HG03135 (cell line): ENCODE measurements around the gene NUPR1.
"Not testable (repeated sequence)": the region's sequence is repeated elsewhere in the genome, so short reads cannot be mapped to it uniquely, and the experiment has no call there.

ENCODE experiments used
- ATAC-seq: cut with Tn5 transposase; IDR thresholded peaks from one replicate; pipeline ENCODE4 v1.9.1; 2021; ENCODE audit warnings: mild to moderate bottlenecking, moderate library complexity; ENCODE audit not compliant: unreplicated experiment

NUPR1 gene, protein sequence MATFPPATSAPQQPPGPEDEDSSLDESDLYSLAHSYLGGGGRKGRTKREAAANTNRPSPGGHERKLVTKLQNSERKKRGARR

DNA sequence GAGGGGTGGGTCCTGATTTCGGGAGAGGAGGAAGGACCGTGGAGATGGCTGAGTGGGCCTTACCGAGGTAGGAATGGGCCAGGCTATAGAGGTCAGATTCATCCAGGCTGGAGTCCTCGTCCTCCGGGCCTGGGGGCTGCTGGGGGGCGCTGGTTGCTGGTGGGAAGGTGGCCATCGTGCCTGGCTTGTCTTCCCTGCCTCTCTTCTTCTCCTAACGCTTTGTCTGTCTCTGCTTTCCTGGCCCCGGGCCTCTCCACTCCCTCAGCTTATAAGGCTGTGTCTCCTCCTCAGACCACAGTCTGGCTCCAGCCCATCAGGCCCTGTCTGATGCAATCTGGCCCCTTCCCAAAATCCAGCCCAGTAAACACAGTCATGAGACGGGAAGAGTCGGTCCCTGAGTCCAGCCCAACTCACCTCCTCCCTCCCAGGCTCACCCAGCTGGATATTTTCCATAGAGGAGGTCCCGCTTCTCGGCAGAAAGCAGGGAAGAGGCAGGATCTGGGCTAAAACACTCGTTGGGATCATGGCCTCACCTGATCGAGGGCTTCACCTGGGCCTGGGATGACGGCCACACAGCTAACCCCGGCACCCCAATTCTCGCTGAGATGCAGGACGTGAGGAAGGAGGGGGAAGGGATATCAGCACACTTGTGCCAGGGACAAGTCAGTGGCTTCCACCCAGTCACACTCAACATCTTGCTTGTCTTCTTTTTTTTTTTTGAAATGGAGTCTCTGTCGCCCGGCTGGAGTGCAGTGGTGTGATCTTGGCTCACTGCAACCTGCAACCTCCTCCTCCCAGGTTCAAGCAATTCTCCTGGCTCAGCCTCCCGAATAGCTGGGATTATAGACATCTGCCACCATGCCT is at the start of gene NUPR1:
NUPR1 (minus strand) TSS at position 242 of the 864 bp plus-strand sequence; CDS start at position 175, 67 bp downstream.
- no peak for ATAC-seq

DNA sequence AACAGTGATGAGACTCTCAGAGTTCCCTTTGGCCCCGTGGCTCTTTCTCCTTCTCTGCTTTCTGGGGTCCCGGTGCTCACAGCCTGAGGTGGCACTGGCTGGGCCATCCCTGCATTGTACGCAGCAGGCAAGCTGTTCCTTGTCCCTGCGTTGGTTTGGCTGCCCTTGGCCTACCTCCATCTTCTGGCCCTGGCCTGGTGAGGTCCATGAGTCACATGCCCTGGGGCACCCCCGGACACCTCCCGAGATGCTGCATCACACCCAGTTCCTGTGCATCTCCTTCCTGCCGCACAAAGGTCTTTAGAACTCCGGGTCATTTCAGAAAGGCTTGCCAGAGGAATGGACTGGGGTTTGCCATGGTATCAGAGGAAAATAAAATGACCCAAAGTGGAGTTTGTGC is 48.6 kb upstream of the NUPR1 start:
- no peak for ATAC-seq

- no peak for ATAC-seq
These were observed 47.7 kb upstream of the NUPR1 start for GRCh38 chr16:28586466-28586865.

- no peak for ATAC-seq
These were observed 46.9 kb upstream of the NUPR1 start for GRCh38 chr16:28585674-28586073.

GRCh38 chr16:28580726-28581315 is 42.0 kb upstream of the NUPR1 start:
- no peak for ATAC-seq

DNA sequence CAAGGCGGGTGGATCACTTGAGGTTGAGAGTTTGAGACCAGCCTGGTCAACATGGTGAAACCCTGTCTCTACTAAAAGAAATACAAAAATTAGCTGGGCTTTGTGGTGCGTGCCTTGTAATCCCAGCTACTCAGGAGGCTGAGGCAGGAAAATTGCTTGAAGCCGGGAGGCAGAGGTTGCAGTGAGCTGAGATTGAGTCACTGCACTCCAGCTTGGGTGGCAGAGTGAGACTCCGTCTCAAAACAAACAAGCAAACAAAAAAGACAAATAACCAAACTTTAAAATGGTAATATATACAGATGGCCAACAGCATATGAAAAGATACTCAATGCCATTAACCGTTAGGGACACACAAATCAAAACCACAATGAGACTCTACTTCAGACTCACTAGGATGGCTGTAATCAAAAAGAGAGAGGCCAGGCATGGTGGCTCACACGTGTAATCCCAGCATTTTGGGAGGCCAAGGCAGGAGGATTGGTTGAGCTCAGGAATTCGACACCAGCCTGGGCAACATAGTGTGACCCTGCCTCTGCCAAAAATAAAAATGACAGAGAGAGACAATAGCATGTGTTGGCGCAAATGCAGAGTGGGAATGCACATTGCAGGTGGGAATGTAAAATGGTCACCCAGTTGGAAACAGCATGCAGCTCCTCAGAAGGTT is 36.8 kb upstream of the NUPR1 start:
- ATAC-seq = no peak

DNA sequence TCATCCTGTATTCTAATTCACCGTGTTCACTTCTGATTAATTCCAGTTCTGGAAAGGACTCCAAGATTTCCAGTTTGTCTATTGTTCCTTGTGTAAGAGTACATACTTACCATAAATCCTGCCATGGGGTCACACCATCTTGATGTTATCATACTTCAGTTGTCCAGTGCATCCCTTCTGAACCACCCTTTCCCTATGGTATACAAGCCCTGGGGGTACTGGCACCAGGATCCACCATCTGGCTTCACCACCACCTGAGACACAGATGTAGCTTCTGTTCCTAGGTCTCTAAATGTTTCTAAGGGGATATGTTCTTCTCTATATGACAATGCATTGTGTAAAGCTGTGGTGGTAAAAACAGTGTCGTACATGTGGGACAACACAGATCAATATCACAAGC is 36.2 kb upstream of the NUPR1 start:
- no peak for ATAC-seq

DNA sequence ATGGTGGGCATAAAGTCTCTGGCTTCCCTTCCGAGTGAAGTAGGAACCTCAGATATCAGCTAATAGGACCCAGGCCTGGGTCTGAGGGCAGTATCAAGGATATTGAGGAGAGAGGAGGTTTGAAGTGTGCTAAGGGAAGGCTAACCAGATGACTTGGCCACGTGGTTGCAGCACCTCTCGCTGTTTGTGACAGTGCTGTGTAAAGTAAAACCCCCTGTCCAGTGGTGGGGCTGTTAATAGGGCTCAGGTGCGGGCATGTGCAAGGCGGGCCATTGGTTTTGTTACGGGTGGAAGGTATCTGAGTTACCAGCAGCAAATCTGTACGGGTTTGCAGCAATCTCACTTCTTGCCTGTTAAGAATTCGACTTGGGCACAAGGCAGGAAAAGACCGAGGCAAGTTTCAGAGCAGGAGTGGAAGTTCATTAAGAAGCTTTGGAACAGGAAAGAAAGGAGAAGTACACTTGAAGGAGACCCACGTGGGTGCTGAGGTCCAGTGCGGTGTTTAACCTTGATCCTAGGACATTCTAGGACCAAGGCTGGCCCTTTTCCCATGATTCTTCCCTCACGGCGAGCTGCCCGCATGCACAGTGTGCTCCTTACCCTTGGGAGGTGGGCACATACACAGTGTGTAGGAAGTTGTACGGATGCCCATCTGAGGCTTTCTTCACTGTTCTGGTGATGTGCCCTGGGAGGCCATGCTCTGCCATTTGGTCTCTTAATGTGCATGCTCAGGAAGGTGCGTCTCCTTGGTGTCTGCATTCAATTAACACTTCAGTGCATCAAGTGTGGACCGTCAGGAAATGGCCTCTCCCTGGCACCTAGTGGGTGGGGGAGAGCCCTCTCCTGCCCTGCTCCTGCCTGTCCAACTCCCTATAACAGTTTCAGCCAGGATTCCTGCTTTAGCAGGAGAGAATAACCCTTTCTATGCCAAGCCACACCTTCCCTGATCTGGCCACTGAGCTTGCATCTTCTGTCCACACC is 35.3 kb upstream of the NUPR1 start:
- no peak for ATAC-seq

GRCh38 chr16:28572696-28573510 is 34.1 kb upstream of the NUPR1 start:
- ATAC-seq = no peak

DNA sequence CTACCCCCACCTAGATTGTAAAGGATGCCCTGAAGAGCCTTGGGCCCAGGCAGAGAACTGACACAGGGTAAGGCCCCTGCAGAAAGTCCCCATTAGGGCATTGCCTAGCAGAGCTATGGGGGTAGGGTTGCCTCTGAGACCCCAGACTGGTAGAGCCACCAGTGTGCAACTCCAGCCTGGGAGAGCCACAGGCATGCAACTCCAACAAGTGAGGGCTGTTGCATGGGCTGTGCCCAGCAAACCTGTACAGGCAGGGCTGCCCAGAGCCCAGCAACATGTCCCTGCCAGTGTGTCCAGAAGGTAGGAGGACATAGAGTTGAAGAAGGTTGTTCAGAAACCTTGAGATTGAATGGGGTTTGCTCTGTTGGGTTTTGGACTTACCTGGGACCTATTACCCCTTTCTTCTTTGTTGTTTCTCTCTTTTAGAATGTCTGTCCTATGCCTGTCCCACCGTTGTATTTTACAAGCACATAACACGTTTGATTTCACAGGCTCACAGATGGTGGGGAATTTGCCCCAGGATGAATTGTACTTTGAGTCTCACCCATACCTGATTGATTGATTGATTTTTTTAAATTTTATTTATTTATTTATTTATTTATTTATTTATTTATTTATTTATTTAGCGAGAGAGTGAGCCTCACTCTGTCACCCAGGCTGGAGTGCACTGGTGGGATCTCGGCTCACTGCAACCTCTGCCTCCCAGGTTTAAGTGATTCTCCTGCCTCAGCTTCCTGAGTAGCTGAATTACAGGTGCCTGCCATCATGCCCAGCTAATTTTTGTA is 31.4 kb upstream of the NUPR1 start:
- ATAC-seq = no peak

- no peak for ATAC-seq
These were observed 30.2 kb upstream of the NUPR1 start for GRCh38 chr16:28569021-28569420.

DNA sequence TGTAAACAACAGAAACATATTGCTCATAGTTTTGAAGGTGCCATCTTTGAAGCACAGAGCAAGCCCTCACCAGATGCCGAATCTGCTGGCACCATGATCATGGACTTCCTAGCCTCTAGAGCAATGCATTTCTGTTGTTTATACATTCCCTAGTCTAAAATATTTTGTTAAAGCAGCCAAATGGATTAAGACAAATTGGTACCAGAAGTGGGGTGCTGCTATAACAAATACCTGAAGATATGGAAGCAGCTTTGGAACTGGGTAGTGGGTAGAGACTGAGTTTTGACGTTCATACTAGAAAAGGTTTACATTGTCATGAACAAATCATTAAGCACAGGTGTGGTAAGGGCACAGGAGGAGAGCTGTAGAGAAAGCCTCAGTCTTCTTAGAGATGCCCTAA is 28.5 kb upstream of the NUPR1 start:
- ATAC-seq = no peak

DNA sequence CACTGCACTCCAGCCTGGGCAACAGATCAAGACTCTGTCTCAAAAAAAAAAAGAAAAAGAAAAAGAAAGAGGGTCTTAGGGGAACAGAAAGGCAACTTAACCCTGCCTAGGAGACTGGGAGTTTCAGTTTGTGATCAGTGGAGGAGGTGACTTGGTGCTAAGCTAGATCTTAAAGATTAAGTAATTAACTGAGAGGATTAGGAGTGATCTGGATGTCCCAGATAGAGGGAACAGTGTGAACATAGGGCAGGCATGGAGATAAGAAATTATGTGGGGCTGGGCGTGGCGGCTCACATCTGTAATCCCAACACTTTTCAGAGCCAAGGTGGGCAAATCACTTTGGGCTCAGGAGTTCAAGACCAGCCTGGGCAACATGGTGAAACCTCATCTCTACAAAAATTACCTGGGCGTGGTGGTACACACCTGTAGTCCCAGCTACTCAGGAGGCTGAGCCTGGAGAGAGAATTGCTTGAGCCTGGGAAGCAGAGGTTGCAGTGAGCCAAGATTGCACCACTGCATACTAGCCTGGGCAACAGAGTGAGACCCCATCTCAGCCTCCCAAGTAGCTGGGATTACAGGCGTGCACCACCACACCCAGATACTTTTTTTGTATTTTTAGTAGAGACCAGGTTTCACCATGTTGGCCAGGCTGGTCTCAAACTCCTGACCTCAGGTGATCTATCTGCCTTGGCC is 27.6 kb upstream of the NUPR1 start:
- not testable (repeated sequence) for ATAC-seq

- ATAC-seq = no peak
These were observed 24.4 kb upstream of the NUPR1 start for GRCh38 chr16:28563218-28563617.

DNA sequence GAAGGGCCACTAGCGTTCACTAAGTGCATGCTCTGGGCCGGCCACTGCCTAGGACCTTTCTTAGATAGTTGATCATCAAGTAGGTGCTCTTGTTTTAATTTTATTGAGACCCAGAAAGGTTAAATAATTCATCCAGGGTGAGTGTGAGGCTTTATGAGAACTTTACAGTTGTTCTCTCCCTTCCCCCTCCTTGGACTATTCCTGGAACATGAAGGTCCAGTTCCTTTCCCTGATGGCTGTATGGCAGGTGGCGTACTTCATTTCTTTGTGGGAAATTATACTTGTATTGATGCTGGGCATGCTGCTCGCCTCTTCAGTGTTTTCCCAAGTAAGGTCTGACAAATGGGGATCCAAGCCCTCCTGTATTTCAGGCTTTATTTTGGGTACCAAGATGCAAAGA is 23.4 kb upstream of the NUPR1 start:
- no peak for ATAC-seq

GRCh38 chr16:28561557-28562187 is 22.9 kb upstream of the NUPR1 start:
- no peak for ATAC-seq

- no peak for ATAC-seq
These were observed 19.7 kb upstream of the NUPR1 start for GRCh38 chr16:28558456-28558855.

GRCh38 chr16:28556914-28557320 is 18.1 kb upstream of the NUPR1 start:
- no peak for ATAC-seq
